A549 (cell line): ENCODE results near the gene ABCB8.

ENCODE experiments used
- CTCF ChIP-seq: fragments of >200 bp; sonication (Bioruptor Twin); formaldehyde crosslinking; IDR thresholded peaks from 3 replicates; pipeline ENCODE4 v1.5.1; 2016
- EP300 ChIP-seq, 2 experiments: fragments of >200 bp; sonication (Bioruptor Twin); formaldehyde crosslinking; IDR thresholded peaks; 2 replicates in 1 of 2; 3 replicates in 1 of 2; pipeline ENCODE4 v1.6.1; 2016 to 2017
- NPAS2 ChIP-seq: fragments of 250-450 bp; sonication (Bioruptor Pico); IDR thresholded peaks from 2 replicates; pipeline ENCODE4 v1.8.0; 2022; ENCODE audit warnings: mild to moderate bottlenecking, moderate library complexity, borderline replicate concordance
- PBX3 ChIP-seq: IDR thresholded peaks from 2 replicates; pipeline ENCODE4 v1.6.1; 2012
- REST ChIP-seq: fragments of 200-600 bp; sonication (generic); IDR thresholded peaks from 2 replicates; pipeline ENCODE4 v1.6.1; 2016; ENCODE audit warnings: antibody characterized with exemption, mild to moderate bottlenecking, moderate library complexity
- RFX5 ChIP-seq: fragments of 450-650 bp; IDR thresholded peaks from 2 replicates; pipeline ENCODE4 v1.7.1; 2014; ENCODE audit warnings: antibody characterized with exemption, mild to moderate bottlenecking, moderate library complexity

GRCh38 chr7:151091988-151092387, 63.7 kb downstream of the ABCB8 start:
- TF ChIP-seq CTCF (no peak), NPAS2 (no peak), RFX5 (no peak), EP300 (IDR thresholded peaks at IDR 0.05) (no peak), PBX3 (no peak), REST (no peak)
